Activated CD4-positive, alpha-beta T cell treated with anti-CD3 and anti-CD28 coated beads, Interleukin-2, amount 50 U/mL, for 48 hours (primary cell): ENCODE results near the gene MRPS23.
"Not testable (repeated sequence)": the region's sequence is repeated elsewhere in the genome, so short reads cannot be mapped to it uniquely, and the experiment has no call there.

Experiments used
- DNase-seq, 2 experiments: peaks; one replicate each; pipeline ENCODE4 v3.0.0-alpha.2; 2020

MRPS23 gene

DNA sequence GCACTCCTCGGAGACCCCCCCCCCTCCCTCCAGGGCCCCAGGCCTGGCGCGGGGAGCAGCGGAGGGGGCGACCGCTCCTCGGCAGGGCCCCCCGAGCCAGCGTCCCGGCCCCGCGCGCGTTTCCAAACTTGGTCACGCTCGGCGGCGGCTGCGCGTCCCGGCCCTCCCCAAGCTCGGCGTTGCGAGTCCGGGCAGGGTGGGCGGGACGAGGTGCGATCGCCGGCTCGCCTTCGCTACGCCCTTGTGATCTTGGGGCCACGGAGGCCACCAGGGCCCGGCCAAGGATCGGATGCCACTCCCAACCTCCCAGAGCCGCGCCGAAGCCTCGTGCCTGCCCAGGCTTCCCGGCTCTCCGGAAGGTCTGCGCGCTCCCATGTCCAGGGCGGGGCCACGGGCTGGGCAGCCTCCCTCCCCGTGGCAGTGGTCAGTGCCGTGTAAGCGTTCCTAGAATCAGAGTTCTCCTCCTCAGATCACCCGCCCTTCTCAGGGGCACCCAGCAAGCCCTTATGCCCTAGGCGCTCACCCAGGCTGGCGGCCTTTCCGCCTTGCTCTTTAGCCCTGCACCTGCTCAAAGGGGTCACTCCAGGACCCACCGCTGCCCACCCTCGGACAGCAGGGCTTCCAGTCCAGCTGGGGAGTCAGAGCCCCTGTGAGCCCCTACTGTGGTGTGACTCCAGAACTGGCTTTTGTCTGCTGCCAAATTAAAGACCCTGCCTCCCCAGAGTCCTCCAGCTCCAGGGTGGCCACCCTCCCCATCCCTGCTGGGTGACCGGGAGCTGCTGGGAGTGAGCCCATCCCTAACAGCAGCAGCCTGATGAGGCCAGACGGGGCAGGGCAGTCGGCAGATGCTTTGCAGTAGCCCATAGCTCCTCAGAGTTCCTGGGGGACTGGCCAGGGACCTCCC lies 12.2 kb upstream of the MRPS23 start:
- DNase-seq: no peak

DNA sequence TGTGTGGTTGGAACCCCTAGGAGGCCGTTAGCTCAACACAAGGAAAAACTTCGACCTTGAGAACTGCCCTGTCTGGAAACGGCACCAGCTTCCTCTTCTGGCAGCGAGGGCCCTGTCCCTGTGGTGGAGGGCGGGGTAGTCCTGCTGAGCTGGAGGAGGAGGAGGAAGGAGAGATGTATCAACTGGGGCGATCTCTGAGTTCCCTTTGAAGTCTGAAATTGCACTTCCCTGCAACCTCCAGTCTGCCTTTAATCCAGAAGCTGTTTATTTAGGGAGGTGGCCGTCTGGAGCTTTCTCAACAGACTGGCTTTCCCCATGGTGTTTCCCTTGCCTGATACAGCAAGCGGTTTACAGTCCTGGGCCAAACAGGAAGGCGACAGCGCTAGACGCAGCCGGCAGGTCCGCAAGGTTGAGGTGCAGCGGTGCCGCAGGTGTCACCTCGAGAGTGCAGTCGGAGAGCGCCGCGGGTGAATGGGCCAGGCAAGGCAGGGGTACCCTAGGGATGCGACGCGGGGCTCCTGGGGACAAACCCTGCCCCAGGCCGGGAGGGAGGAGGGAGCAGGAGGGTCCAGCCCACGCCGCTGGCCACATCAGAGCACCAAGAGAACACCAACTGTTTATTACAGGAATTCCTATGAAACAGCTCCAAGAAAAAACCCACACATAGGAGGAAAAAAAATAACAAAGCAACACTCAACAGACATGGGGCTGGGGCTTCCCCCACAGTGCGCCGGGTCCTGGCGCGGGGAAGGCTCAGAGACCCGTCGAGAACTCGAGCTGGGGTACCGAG lies 11.4 kb upstream of the MRPS23 start:
- peak; percentile 27 to 38 for DNase-seq

DNA sequence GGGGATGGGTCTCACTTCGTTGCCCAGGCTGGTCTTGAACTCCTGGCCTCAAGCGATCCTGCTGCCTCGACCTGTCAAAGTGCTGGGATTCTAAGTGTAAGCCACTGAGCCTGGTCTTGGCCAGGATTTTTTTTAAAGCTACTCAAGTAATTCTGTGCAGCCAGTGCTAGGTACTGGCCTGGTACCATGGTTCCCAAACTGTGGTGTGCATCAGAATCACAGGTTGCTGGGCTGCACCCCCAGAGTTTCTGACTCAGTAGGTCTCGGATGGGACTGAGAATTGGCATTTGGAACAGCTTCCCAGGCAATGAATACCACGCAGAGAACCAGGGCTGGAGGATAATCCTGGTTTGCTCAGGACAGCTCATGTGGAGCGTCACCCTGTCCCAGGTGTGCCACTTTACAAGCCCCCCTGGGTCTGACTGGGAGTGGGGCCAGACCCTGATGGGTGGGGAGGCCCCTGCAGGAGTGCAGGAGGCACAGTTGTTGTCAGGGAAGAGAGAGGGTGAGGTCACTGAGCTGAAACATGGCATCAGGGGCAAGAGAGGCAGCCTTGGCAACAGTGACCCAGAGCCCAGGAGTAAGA lies 10.7 kb upstream of the MRPS23 start:
- DNase-seq: no peak

DNA sequence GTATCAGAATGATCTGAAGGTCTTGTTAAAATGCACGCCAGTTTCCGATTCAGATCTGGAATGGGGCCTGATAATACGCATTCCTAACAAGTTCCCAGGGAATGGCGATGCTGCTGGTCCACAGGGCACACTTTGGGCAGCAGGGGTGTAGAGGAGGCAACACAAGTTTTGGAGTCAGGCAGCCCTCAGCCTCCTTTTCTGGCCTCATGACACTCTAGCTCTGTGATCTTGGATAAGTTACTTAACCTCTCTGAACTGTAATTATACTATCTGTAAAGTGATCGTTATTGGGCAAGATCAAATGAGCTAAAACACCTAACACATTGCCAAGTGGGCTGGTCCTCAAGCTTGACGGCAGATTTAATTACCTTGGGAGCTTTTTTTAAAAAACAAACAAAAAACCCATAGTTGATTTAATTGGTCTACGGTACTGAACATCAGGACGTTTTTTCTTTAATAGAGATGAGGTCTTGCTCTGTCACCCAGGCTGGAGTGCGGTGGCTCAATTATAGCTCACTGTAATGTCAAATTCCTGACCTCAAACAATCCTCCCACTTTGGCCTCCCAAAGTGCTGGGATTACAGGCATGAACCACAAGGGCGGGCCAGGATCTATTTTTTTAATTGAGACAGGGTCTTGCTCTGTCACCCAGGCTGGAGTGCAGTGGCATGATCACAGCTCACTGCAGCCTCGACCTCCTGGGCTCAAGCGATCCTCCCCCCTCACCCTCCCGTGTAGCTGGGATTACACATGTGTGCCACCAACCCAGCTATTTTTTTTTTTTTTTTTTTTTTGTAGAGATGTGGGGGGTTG lies 10.0 kb upstream of the MRPS23 start:
- no peak for DNase-seq

DNA sequence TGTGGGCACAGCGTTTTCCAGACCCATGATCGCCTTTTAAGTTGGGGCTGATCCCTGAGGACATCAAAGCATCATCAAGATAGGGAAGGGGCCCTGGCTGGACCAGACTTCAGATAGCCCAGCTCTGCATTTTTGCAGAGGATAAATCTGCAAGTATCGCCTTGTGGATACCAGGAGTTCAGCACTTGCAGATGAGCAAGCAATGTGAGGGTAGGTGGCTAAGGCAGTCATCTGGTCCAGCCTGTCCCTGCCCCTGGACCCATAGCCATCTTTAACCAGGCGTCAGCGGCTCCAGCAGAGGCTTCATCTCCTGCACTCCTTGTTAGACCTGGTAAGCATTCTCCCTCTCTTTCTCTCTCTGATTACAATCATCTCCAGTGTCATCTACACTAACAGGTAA lies 9.0 kb upstream of the MRPS23 start:
- DNase-seq: no peak

DNA sequence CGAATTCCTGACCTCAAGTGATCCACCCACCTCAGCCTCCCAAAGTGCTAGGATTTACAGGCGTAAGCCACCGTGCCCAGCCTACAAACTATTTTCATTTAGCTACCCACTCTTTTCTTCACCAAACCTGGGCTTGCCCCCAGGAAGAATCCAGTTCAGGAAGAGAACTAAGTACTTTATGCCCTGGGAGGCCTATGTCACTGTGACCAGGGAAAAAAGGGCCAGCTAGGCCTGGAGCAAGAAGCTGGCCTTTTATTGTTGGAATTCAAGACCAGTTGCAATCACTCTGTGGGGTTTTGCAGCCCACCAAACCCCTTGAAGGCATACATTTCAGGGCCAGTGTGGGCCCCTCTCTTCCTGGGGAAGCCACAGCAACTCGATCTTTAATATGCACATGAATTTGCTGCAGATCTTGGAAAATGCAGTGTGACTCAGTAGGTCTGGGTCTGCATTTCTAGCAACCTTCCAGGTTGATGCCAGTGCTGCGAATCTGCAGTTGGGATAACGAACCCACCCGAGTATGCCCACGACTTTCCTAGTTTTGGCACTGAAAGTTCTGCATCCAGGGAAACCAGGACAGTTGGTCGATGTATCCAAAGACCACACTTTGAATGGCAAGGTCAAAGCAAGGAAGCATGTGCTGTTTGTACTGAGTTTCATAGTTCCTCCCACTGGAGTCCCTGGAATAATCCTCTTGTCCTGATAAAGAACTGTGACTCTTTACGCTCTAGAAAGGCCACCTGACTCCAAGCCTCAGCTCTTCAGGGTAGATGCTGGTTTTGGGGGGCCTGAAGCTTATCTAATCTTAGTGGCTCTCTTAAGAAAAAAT lies 7.2 kb upstream of the MRPS23 start:
- DNase-seq: no peak

DNA sequence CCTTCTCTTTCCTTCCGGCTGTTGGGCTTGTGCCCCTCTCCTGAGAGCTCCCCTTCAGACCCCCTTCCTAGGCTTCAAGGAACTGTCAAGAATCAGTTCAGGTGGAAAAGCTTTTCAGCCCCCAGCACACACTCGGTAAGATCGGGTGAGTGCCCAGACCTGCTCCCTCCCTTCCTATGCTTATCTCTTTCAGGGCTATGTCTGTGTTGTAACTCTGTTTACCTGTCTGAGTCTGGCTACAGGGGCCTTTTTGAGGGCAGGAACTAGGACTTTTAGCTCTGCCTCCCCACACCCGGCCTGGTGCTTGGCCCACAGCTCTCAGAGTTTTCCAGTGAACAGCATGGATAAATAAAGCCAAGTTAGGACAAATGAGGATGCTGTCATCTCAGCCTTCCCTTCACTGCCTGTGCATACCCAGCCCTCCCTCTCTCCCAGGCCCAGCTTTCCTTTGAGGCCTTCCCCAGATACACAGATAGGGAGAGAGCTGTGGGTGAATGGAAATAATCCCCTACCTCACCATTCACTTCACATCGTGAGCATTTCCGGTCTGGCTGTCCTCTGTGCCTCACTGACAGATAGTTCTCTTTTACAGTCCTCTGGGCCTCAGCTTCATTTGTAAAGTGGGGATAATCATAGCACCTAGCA lies 5.7 kb upstream of the MRPS23 start:
- DNase-seq: no peak

DNA sequence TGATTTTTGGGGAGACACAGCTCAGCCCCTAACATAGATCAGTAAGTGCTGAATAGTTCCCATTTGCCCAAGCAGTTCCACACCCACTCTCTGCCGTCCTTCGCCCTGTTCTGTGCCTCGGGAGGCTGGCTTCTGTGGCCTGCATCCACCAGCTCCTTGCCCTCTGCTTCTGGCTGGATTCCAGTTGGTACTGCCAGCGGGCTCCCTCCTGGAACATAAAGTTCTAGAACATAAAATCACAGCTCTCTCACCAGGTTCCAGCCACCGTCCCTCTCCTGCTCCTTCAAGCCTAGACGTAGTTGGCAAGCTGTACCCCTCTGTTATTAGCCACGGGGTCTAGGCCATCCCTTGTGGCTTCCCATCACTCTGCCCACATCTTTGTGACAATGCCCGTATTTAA lies 3.9 kb upstream of the MRPS23 start:
- no peak for DNase-seq

DNA sequence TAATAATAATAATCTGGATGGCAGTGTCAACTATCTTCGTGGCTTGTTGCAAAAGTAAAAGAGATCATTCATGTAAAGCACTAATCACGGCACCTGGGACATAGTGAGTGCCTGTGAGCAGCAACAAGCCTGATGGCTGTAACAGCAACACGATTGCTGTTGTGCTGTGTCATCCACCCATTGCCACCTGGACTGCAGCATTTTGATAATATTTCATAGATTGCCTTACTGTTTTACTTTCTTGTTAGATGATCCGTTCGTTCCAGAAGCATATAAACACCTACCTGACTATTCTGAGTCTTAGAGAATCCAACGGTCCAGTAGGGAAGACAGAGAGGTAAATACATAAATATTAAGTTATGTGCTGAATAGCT lies 3.1 kb upstream of the MRPS23 start:
- DNase-seq: no peak

DNA sequence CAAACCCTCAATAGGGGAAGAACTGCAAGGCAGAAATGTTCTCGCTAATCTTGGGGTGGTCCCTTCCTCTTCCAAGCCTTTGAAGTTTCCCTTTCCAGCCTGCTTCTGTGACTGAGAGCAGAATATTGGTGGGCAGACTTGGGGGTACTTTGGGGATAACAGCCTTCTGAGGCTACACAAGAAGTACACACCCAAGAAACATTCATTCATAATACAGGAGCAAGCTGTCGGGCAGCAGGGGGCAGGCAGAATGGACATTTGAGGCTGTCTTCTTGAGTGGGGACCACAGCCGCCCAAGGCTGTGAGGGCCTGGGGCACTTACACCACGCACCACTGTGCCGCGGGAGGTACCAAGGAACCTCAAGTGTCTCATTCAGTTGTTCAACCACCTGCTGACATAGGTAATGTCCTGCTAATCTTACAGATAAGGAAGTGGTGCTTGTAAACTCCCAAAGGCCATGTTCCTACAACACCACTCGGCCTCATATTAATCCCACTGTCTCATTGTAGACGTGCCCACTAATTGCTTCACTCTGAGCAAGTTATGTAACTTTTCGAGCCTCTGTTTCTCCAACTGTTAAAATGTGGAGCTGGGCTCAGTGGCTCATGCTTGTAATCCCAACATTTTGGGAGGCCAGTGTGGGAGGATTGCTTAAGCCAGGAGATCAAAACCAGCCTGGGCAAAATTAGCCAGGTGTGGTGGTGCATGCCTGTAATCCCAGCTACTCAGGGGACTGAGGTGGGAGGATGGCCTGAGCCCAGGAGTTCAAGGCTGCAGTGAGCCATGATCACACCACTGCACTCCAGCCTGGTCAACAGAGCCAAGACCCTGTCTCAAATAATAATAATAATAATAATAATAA lies 2.5 kb upstream of the MRPS23 start:
- DNase-seq: no peak

DNA sequence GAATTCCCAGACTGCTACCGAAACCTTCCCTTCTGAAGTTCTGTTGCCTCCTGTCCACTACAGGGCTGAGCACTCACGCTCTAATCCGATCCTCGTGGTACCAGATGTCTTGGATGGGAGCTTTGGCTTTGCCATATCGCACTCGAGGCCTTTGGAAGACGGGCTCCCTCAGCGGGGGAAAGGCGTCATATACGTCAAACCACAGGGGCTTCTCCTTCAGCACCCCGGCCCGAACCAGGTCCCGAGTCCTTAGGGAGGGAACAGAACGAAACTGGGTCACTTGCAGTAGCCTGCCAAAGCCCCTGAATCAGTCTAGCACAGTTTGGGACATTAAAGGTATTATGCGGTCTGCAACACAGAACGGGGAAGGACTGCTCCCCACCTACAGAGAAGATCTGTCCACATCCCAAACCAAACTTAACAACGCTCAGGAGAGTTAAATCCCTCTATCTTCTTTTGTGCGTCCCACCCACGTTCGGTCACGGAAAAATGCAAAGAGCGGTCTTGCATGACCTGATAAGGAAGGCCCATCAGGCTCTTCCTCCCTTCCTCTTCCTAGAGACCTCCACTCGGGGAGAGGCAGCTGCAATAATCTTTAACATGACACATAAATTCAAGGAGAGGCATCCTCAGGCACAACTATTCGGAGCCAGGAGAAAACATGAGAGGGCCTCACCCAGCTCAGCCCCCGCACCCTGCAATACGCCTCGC lies 526 bp downstream of the MRPS23 start:
- no peak for DNase-seq

DNA sequence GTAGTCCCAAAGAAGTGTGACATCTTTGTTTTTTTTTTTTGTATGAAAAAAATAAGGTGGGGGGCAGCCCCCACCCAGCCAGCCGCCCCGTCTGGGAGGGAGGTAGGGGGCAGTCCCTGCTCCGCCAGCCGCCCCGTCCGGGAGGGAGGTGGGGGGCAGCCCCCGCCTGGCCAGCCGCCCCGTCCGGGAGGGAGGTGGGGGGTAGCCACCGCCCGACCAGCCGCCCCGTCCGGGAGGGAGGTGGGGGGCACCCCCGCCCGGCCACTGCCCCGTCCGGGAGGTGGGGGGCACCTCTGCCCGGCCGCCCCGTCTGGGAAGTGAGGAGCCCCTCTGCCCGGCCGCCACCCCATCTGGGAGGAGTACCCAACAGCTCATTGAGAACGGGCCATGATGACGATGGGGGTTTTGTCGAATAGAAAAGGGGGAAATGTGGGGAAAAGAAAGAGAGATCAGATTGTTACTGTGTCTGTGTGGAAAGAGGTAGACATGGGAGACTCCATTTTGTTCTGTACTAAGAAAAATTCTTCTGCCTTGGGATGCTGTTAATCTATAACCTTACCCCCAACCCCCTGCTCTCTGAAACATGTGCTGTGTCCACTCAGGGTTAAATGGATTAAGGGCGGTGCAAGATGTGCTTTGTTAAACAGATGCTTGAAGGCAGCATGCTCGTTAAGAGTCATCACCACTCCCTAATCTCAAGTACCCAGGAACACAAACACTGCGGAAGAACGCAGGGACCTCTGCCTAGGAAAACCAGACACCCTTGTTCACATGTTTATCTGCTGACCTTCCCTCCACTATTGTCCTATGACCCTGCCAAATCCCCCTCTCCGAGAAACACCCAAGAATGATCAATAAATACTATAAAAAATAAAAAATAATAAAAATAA lies 3.5 kb downstream of the MRPS23 start:
- not testable (repeated sequence) for DNase-seq

DNA sequence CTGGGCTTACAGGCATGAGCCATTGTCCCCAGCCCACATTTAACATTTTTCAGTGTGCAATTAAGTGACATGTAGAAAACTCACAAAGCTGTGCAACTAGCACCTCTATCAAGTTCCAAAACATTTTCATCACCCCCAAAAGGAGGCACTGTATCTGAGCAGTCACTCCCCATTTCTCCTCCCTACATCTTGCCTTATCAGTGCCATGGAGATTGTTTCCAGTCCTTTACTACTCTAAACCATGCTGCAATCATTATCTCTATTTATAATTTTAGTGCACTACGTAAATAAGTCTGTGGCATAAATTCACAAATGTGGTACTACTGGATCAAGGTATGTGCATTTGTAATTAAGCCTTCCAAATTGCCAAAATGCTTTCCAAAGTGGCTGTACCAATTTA lies 7.6 kb downstream of the MRPS23 start:
- no peak for DNase-seq

DNA sequence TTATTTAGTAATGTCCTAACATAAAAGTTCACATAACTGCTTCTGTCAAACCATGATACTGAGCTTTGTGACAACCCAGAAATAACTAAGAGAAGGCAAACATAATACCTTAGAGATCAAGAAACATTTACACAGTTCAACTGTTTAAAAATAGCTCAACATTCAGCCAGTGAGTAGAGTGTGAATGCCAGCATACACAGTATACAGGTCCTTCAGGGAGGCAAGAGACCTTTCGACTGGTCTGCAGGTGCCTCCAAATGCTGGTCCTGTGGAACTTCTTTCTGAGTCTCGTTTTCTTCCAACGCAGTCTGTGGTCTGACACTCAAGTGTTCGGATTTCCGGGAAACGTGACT lies 10.3 kb downstream of the MRPS23 start:
- no peak for DNase-seq

DNA sequence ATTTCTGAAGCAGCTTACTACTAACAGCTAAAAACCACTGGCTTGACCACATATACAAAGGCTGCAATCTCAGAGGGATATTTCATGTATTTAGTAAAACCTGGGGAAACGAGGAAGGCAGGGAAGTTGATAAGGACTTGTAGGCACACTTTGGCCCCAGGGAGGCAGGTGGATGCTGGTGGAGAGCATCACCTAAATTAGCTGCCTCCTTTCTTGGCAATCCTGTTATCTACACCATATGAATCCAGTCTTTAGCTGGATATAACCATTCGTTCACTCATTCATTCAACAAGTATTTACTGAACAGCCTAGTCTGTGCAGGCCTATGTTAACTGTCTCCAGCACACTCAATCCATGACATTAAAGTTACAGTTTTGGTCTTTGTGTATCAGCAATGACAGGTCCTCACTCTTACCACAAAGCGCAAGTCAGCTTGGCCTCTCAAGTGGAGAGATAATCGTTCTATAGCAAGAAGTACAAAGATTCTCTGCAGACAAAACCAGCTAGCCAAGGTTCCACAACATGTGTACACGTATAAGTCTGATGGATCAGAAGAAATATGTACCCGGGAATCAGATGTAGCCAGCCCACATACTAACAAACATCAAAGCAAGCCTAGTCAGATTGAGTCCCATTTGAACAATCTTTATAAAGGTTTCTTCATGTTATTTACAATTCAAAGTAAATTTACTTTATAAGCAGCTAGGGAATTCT lies 10.8 kb downstream of the MRPS23 start:
- no peak for DNase-seq

DNA sequence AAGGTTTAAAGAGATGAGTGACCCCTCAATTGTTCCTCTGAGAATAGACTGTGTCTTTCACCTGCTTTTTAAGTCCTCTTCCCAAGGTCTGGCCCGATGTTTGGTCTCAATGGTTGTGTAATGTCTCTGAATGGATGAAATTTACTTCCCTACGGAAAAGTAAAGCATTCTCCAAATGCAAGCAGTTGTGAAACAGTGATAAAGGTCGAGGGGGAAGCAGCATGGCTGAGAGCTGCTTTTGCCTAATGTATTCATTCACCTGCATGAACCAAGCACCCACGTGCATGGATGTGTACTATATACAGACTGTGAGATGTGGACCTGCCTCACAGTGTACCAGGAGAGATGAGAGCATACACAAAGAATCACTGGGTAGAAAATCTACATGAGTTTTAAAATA lies 11.4 kb downstream of the MRPS23 start:
- DNase-seq: no peak

DNA sequence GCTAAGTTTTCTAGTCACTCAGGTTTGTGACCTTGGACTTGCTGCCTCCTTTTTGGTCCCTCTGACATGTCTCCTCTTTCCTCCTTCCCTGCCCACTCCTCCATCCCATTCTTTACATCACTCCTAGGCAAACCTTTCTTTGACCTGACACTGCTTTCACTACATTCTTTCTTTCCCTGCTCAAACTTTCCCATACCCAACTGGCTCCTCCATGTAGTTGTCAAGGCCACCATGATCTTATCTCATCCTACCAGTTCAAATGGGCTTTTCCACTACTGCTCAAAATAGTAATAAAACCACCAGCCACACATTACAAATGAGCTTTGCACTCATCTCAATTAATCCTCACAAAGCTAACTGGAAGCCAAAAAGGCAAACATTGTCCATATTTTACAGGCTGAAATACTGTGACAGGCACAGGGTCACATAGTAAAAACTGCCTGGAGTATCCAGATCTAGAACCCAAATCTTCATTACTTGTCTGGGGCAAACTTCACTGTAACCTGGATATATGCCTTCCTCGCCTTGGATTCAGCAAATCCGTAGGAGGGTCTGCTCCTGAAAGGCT lies 14.4 kb downstream of the MRPS23 start:
- no peak for DNase-seq
